ENCODE data around the gene NLK.
"Not testable (repeated sequence)": the region's sequence is repeated elsewhere in the genome, so short reads cannot be mapped to it uniquely, and the experiment has no call there.

The NLK gene

GRCh38 chr17:28204751-28205150 is 162.3 kb downstream of the NLK start:
- no peak for DNase-seq

- no peak for DNase-seq
Observed at GRCh38 chr17:28206292-28206691, 163.8 kb downstream of the NLK start.

- DNase-seq = no peak
Observed at GRCh38 chr17:28211811-28212210, 169.3 kb downstream of the NLK start.

- not testable (repeated sequence) for DNase-seq
Observed at GRCh38 chr17:28213578-28213977, 171.1 kb downstream of the NLK start.

- no peak for DNase-seq
Observed at GRCh38 chr17:28216052-28216451, 173.6 kb downstream of the NLK start.

- DNase-seq = no peak
Observed at GRCh38 chr17:28216528-28216927, 174.1 kb downstream of the NLK start.

GRCh38 chr17:28219771-28220170 is 177.3 kb downstream of the NLK start:
- no peak for DNase-seq

GRCh38 chr17:28221751-28222414 is 179.4 kb downstream of the NLK start:
- DNase-seq = no peak

GRCh38 chr17:28225271-28225670 is 182.8 kb downstream of the NLK start:
- DNase-seq = no peak

- DNase-seq = no peak
Observed at GRCh38 chr17:28225867-28226266, 183.4 kb downstream of the NLK start.

- DNase-seq = no peak
Observed at GRCh38 chr17:28226563-28227315, 184.3 kb downstream of the NLK start.

GRCh38 chr17:28227316-28228108 is 185.0 kb downstream of the NLK start:
- DNase-seq = peak; percentile 21

- DNase-seq = no peak
Observed at GRCh38 chr17:28228109-28228840, 185.8 kb downstream of the NLK start.

- no peak for DNase-seq
Observed at GRCh38 chr17:28228986-28229729, 186.7 kb downstream of the NLK start.

- DNase-seq = no peak
Observed at GRCh38 chr17:28230011-28230410, 187.5 kb downstream of the NLK start.

- DNase-seq = not testable (repeated sequence)
Observed at GRCh38 chr17:28230607-28231006, 188.1 kb downstream of the NLK start.

- not testable (repeated sequence) for DNase-seq
Observed at GRCh38 chr17:28231624-28232023, 189.1 kb downstream of the NLK start.

GRCh38 chr17:28232966-28233870 is 190.7 kb downstream of the NLK start:
- DNase-seq = not testable (repeated sequence)

- DNase-seq = not testable (repeated sequence)
Observed at GRCh38 chr17:28233872-28234856, 191.7 kb downstream of the NLK start.

Measured in stimulated activated CD4-positive, alpha-beta T cell treated with anti-CD3 and anti-CD28 coated beads, Interleukin-4, amount 100 ng/mL, for 1 hour (primary cell).